Renal cortex interstitium (tissue), 11 donors: ENCODE measurements around the gene DPY19L2. TPM values are rescaled to one million over a fixed set of nuclear protein-coding genes. Genes with fewer than 3 reads are reported as not detected.
"Not testable (repeated sequence)": the region's sequence is repeated elsewhere in the genome, so short reads cannot be mapped to it uniquely, and the experiment has no call there.

Experiments used
- DNase-seq, 11 donors: peaks; one replicate each; pipeline ENCODE4 v3.0.0-alpha.2; 2013; ENCODE audit warnings: low read depth in 9 of 11, low spot score in 4 of 11; ENCODE audit errors: extremely low read depth in 1 of 11
- polyA plus RNA-seq, 3 donors: library from polyadenylated mRNA; unstranded; fragments of 120-200 nt; gene quantifications; one replicate each; pipeline ENCODE4 v1.2.1, GENCODE V29; 2013; ENCODE audit not compliant: insufficient read length in 3 of 3

The DPY19L2 gene
- polyA plus RNA-seq, 3 donors: 30.1 to 66.4 (median 54.6) TPM

DNA sequence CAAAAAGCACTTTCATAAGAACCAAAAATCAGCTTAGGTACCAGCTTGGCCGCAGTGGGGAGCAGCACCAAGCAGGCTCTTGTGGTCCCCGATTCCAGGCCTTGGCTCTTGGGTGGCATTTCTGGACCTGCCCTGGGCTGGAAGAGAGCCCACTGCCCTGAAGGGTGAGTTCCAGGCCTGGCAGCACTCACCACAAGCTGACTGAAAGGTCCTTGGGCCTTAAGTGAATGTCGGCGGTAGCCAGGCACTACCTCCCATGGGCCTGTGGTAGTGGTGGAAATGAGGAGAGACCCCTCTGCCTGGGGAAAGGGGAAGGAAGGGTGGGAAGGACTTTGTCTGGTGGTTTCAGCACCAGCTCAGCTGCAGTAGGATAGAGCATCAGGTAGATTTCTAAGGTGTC lies 96.3 kb downstream of the DPY19L2 start:
- DNase-seq: not testable (repeated sequence)

DNA sequence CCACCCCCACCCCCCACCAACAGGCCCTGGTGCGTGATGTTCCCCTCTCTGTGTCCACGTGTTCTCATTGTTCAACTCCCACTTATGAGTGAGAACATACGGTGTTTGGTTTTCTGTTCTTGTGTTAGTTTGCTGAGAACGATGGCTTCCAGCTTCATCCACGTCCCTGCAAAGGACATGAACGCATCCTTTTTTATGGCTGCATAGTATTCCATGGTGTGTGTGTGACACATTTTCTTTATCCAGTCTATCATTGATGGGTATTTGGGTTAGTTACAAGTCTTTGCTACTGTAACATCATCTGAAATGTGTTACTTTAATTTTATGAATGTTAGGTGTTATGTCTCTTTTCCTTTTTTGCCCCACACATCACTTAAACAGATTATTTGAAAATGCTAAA lies 109.8 kb downstream of the DPY19L2 start:
- DNase-seq: not testable (repeated sequence)

GRCh38 chr12:63551397-63551796 lies 116.9 kb downstream of the DPY19L2 start:
- not testable (repeated sequence) for DNase-seq

- not testable (repeated sequence) for DNase-seq
Observed at GRCh38 chr12:63549034-63549433, 119.3 kb downstream of the DPY19L2 start.

GRCh38 chr12:63545298-63545916 lies 122.9 kb downstream of the DPY19L2 start:
- DNase-seq: not testable (repeated sequence)

DNA sequence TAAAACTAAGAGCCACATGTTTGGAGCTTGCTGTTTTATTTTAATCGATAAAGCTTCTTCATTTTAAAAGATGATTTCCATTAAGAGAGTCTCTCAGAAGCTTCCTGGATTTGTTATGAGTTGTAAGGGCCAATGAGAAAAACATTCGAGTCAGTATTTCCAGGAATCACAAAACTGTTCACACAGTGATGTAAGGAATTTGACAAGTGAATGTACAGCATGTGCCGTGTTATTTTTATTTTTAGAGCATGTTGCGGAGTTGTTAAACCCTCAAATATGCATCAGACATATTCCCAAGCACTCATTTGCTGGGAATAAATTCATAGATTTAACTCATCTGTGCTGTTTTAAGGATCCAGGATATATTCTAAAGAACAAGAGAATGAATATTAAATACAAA lies 129.6 kb downstream of the DPY19L2 start:
- DNase-seq: not testable (repeated sequence)

- DNase-seq: not testable (repeated sequence)
Observed at GRCh38 chr12:63537838-63538237, 130.5 kb downstream of the DPY19L2 start.

DNA sequence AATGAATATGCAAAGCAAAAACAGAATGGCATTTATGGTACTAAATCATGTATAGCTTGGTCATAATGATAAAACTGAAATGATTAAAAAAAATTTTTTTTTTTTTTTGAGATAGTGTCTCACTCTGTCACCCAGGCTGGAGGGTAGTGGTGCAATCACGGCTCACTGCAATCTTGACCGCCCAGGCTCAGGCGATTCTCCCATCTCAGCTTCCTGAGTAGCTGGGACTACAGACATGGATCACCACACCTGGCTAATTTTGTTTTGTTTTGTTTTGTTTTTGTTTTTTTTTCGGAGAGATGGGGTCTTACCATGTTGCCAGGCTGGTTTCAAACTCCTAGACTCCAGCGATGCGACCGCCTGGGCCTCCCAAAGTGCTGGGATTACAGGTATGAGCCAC lies 138.7 kb downstream of the DPY19L2 start:
- not testable (repeated sequence) for DNase-seq

- no peak for DNase-seq
Observed at GRCh38 chr12:63525831-63526230, 142.5 kb downstream of the DPY19L2 start.

DNA sequence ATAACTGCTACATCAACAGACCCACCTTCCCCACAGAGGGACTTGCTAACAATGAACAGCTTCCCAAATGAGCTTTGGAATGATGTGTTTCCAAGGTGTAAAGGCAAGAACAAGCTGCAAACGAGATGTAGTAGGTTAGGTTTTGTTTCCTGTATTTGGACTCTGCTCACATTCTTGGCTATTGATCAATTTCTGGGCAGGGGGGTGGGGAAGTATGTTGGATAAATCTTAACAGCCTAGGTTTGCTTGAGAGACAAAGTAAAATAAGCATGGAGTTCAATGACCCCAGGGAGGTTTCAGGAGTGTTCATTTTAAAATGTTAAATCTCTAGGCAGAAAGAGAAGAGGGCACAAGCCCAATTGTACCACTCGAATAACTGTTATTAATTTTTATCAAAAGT lies 146.6 kb downstream of the DPY19L2 start:
- no peak for DNase-seq

Other genes with a start within 250 kb of the DPY19L2 start
- 10 to 100 TPM; 26.6 to 35.2 (median 28.0) TPM for gene RXYLT1, start 111.4 kb upstream of the DPY19L2 start, polyA plus RNA-seq
- gene SRGAP1, start 176.2 kb upstream of the DPY19L2 start, polyA plus RNA-seq: 10 to 100 TPM; 20.6 to 23.9 (median 23.2) TPM